MCF 10A (cell line): Measurements from ENCODE around the gene ECD. TPM values are rescaled to one million over a fixed set of nuclear protein-coding genes. Genes with fewer than 3 reads are reported as not detected.

Experiments
- BruUV-seq: library from RNA; stranded (reverse); fragments of 400-500 nt; replicated peaks from 2 replicates; lab custom pipeline; 2021; lab: Mats Ljungman, UMichigan
- CTCF ChIA-PET: fragments of 300-600 bp; sonication (Branson Sonifier 250); formaldehyde crosslinking; extraction: SDS; loops from one replicate; lab custom pipeline; 2021; ENCODE audit warnings: antibody characterized with exemption, inconsistent platforms; lab: Yijun Ruan, JAX
- POLR2A ChIA-PET: fragments of 300-600, 350-650 bp; sonication (Branson Sonifier 250); formaldehyde crosslinking; extraction: SDS; loops from one replicate; lab custom pipeline; 2020; ENCODE audit warnings: antibody characterized with exemption, inconsistent platforms; lab: Yijun Ruan, JAX
- DNase-seq: peaks from one replicate; pipeline ENCODE4 v3.0.0-alpha.2; 2018; ENCODE audit not compliant: unreplicated experiment
- H3K27ac Mint-ChIP-seq: one replicate; pipeline ENCODE4 v1.8.0; 2022; ENCODE audit warnings: mild to moderate bottlenecking, low read depth, mixed read lengths; ENCODE audit not compliant: unreplicated experiment
- H3K27me3 Mint-ChIP-seq: one replicate; pipeline ENCODE4 v1.8.0; 2022; ENCODE audit warnings: mixed read lengths; ENCODE audit not compliant: insufficient read depth, unreplicated experiment
- H3K36me3 Mint-ChIP-seq: one replicate; pipeline ENCODE4 v1.8.0; 2022; ENCODE audit warnings: mild to moderate bottlenecking, moderate library complexity, mixed read lengths; ENCODE audit not compliant: insufficient read depth, unreplicated experiment
- H3K4me1 Mint-ChIP-seq: one replicate; pipeline ENCODE4 v1.8.0; 2022; ENCODE audit warnings: mixed read lengths; ENCODE audit not compliant: insufficient read depth, unreplicated experiment
- H3K4me3 Mint-ChIP-seq: one replicate; pipeline ENCODE4 v1.8.0; 2022; ENCODE audit warnings: mild to moderate bottlenecking, moderate library complexity, mixed read lengths; ENCODE audit not compliant: unreplicated experiment
- H3K9me3 Mint-ChIP-seq: one replicate; pipeline ENCODE4 v1.8.0; 2022; ENCODE audit warnings: mixed read lengths; ENCODE audit not compliant: unreplicated experiment
- CTCF ChIP-seq: fragments of 200-600 bp; IDR thresholded peaks from one replicate; pipeline ENCODE4 v1.8.0; 2022; ENCODE audit warnings: antibody characterized with exemption, mild to moderate bottlenecking; ENCODE audit not compliant: unreplicated experiment
- intact Hi-C: fragments of 100-400 bp; cut with micrococcal nuclease; formaldehyde crosslinking; loops from 2 replicates; pipeline ENCODE4 v1.14.1; 2022
- total RNA-seq: library from RNA; stranded (reverse); gene quantifications from 2 replicates; pipeline ENCODE4 v1.2.3, GENCODE V29; 2022

ECD gene
- total RNA-seq, 1 experiment from 2014 or later, result 29.9 TPM

GRCh38 chr10:73119952-73120351 lies 47.9 kb downstream of the ECD start:
- no peak overlapping the region for H3K4me3 Mint-ChIP-seq
- no TSS peak for BruUV-seq
- H3K27ac Mint-ChIP-seq, result peak overlapping the region; percentile 14
- TF ChIP-seq CTCF, result no peak
- DNase-seq, result no peak
- ChIA-PET POLR2A (interaction anchor here (7.8 kb wide), 1 partner anchor 24 kb away, joined by 64 read pairs; the partner anchor contains the start of gene P4HA1), CTCF (no interaction called here)
- no peaks in the 10 kb centered on the region for H3K27me3 Mint-ChIP-seq
- peaks cover 5% of the 10 kb centered on the region for H3K4me1 Mint-ChIP-seq
- intact Hi-C loops, result no loop called here
- no peaks in the 10 kb centered on the region for H3K9me3 Mint-ChIP-seq
- H3K36me3 Mint-ChIP-seq, result peaks cover 33% of the 10 kb centered on the region

GRCh38 chr10:73119457-73119856 lies 48.4 kb downstream of the ECD start:
- intact Hi-C loops, result no loop called here
- H3K9me3 Mint-ChIP-seq, result no peaks in the 10 kb centered on the region
- DNase-seq, result no peak
- no TSS peak for BruUV-seq
- no peak for TF ChIP-seq CTCF
- no peaks in the 10 kb centered on the region for H3K27me3 Mint-ChIP-seq
- H3K4me1 Mint-ChIP-seq, result peaks cover 5% of the 10 kb centered on the region
- CTCF ChIA-PET, result no interaction called here
- POLR2A ChIA-PET, result interaction anchor here (7.8 kb wide), 1 partner anchor 24 kb away, joined by 64 read pairs; the partner anchor contains the start of gene P4HA1
- no peak overlapping the region for H3K4me3 Mint-ChIP-seq
- H3K27ac Mint-ChIP-seq, result peak overlapping the region; percentile 14
- H3K36me3 Mint-ChIP-seq, result peaks cover 28% of the 10 kb centered on the region

GRCh38 chr10:73117976-73118743 lies 49.6 kb downstream of the ECD start:
- peak overlapping the region; percentile 39 for H3K4me3 Mint-ChIP-seq
- H3K27ac Mint-ChIP-seq, result peak overlapping the region; percentile 77

More at GRCh38 chr10:73117976-73118743, 49.6 kb downstream of the ECD start:
- intact Hi-C loops, result no loop called here
- H3K9me3 Mint-ChIP-seq, result no peaks in the 10 kb centered on the region
- no TSS peak for BruUV-seq
- TF ChIP-seq CTCF, result no peak
- CTCF ChIA-PET, result interaction anchor here (1.2 kb wide), 1 partner anchor 41 kb away, joined by 3 read pairs; no protein-coding TSS in a partner anchor
- H3K4me1 Mint-ChIP-seq, result peaks cover 12% of the 10 kb centered on the region
- H3K27me3 Mint-ChIP-seq, result no peaks in the 10 kb centered on the region
- peaks cover 18% of the 10 kb centered on the region for H3K36me3 Mint-ChIP-seq
- POLR2A ChIA-PET, result interaction anchor here (0.6 to 7.8 kb wide), 5 partner anchors 8 to 49 kb away, joined by 3 to 64 read pairs (median 4); partner anchors contain the start of genes NUDT13 and P4HA1
- peak; percentile 83 for DNase-seq
